ENCODE results near the gene TRIM63. TPM values are rescaled to one million over a fixed set of nuclear protein-coding genes. Genes with fewer than 3 reads are reported as not detected.
A peak's percentile ranks its signal among the peaks of the same experiment; 100 is the strongest.

Gene TRIM63
- total and polyA plus RNA-seq, 9 of the 15 experiments (the other 6 are each of a cell fraction or from before 2014, with no cell fraction given) = 0.08 to 0.57 (median 0.36) TPM

- Histone ChIP-seq H4K20me1 (replicated peaks; ENCODE audit: control insufficient read depth, insufficient read depth, low read length) (no peaks in the 10 kb centered on the region), H3K36me3 (ENCODE audit: control insufficient read depth, insufficient read depth, low read length) (no peaks in the 10 kb centered on the region), H3K4me1 (replicated peaks in 1 of 2; ENCODE audit: control insufficient read depth in 2 of 2, insufficient read depth in 2 of 2, low read length in 2 of 2) (peaks cover 25 to 57% of the 10 kb centered on the region in 2 experiments), H3K27me3 (ENCODE audit: control insufficient read depth in 2 of 2, insufficient read depth in 2 of 2, low read length in 2 of 2) (no peaks in the 10 kb centered on the region), H3K4me2 (ENCODE audit: insufficient read depth, low read length) (no peak overlapping the region), H2AFZ (ENCODE audit: low read depth, low read length) (no peak overlapping the region), H3K9me3 (replicated peaks; ENCODE audit: control insufficient read depth, insufficient read depth, low read depth, low read length) (no peaks in the 10 kb centered on the region), H3K79me2 (ENCODE audit: control insufficient read depth, insufficient read depth, low read length) (no peaks in the 10 kb centered on the region), H3K9me1 (ENCODE audit: control insufficient read depth, insufficient read depth, low read length) (no peaks in the 10 kb centered on the region), H3K4me3 (no peak overlapping the region), H3K9ac (ENCODE audit: insufficient read depth in 1 of 2, low read depth in 2 of 2, low read length in 2 of 2) (no peak overlapping the region), H3K27ac (ENCODE audit: extremely low read depth, low read depth, low read length) (no peak overlapping the region)
- ATAC-seq (no peak), FAIRE-seq (no peak), DNase-seq (ENCODE audit: extremely low read depth in 1 of 4, low spot score in 3 of 4) (no peak)
- 86% methylated on average over 1 of the region's 1 CpG for WGBS (ENCODE audit: insufficient coverage, low coverage, missing lambda C conversion rate)
- intact Hi-C loops (cut with micrococcal nuclease) (no loop called here), in situ Hi-C loops (cut with MboI) (no loop called here)
- ChIA-PET CTCF (ENCODE audit: low intra/inter-chr PET ratio) (no interaction called here), POLR2A (interaction anchor here (0.6 to 2.1 kb wide), 2 partner anchors 10 to 50 kb away, joined by 3 to 7 read pairs; partner anchors contain the start of gene TRIM63)
- no TSS peak for BruUV-seq (replicated peaks)
- TF ChIP-seq GTF2E2 (tag; IDR thresholded peaks at IDR 0.05) (no peak), ZNF311 (CRISPR knock-in tag; IDR thresholded peaks at IDR 0.05) (no peak), ZNF318 (IDR thresholded peaks at IDR 0.05; ENCODE audit: borderline replicate concordance in 1 of 2, low read depth in 1 of 2) (no peak), IRF1 (CRISPR knock-in tag; IDR thresholded peaks at IDR 0.05; ENCODE audit: borderline replicate concordance) (no peak), SMARCE1 (IDR thresholded peaks at IDR 0.05) (no peak), CREBBP (IDR thresholded peaks at IDR 0.05; ENCODE audit: low read depth, low read length) (no peak), ZNF124 (CRISPR knock-in tag; IDR thresholded peaks at IDR 0.05) (no peak), FIP1L1 (IDR thresholded peaks at IDR 0.05; ENCODE audit: low read depth, low read length, poor library complexity, severe bottlenecking) (no peak), U2AF2 (optimal IDR thresholded peaks at IDR 0.05; ENCODE audit: low read depth, low read length) (no peak), ZNF165 (CRISPR knock-in tag; IDR thresholded peaks at IDR 0.05; ENCODE audit: borderline replicate concordance) (no peak), HCFC1 (IDR thresholded peaks at IDR 0.05; ENCODE audit: low read depth, low read length) (no peak), POLR2H (tag; IDR thresholded peaks at IDR 0.05; ENCODE audit: low read depth) (no peak), RBM17 (IDR thresholded peaks at IDR 0.05; ENCODE audit: borderline replicate concordance, low read depth, low read length) (no peak), PHF20 (IDR thresholded peaks at IDR 0.05; ENCODE audit: partially characterized antibody) (peak; percentile 81), CCNT2 (IDR thresholded peaks at IDR 0.05; ENCODE audit: borderline replicate concordance, extremely low read depth, insufficient read length, low read depth, low read length) (no peak)
These were observed 10.1 kb upstream of the TRIM63 start for GRCh38 chr1:26077524-26077923.
